HepG2 (cell line): ENCODE results near the gene TRA2B. TPM values are rescaled to one million over a fixed set of nuclear protein-coding genes. Genes with fewer than 3 reads are reported as not detected.
A peak's percentile ranks its signal among the peaks of the same experiment; 100 is the strongest.

Experiments used
- ATAC-seq: fragments of 200-7000 bp; cut with Tn5 transposase; 3 replicates; pipeline ENCODE4 v1.9.1; 2020; ENCODE audit warnings: mild to moderate bottlenecking, moderate library complexity
- BruUV-seq: library from RNA; stranded (reverse); fragments of 400-500 nt; replicated peaks from 2 replicates; lab custom pipeline; 2021; lab: Mats Ljungman, UMichigan
- CTCF ChIA-PET: fragments of 300-600 bp; formaldehyde crosslinking; extraction: SDS; loops from one replicate; lab custom pipeline; 2021; ENCODE audit warnings: low total read pairs, inconsistent platforms, low intra/inter-chr PET ratio; lab: Yijun Ruan, JAX
- POLR2A ChIA-PET: fragments of 350-600 bp; sonication (Branson Sonifier 250); formaldehyde crosslinking; loops from one replicate; lab custom pipeline; 2020; ENCODE audit warnings: antibody characterized with exemption, inconsistent platforms; lab: Yijun Ruan, JAX
- DNase-seq: peaks from one replicate; pipeline ENCODE4 v3.0.0-alpha.2; 2015; ENCODE audit warnings: low spot score
- FAIRE-seq: peaks from 3 replicates; lab custom pipeline; 2011; peaks lifted over from hg19 to GRCh38; lab: Jason Lieb, UNC
- H2AFZ ChIP-seq: one replicate; pipeline ENCODE4 v1.6.1; 2011; ENCODE audit warnings: low read length, inconsistent platforms
- H3K27ac ChIP-seq: fragments of 300-600 bp; 3 replicates; pipeline ENCODE4 v1.8.0; 2011; ENCODE audit warnings: mixed run types, mild to moderate bottlenecking, mixed read lengths, low read length, inconsistent platforms; ENCODE audit not compliant: insufficient read depth; ENCODE audit errors: extremely low read length
- H3K27me3 ChIP-seq, 2 experiments: fragments of 200-600 bp in 1 of 2; 2 replicates in 1 of 2; 3 replicates in 1 of 2; pipeline versions ENCODE4 v1.6.0 to v1.8.0; 2011; ENCODE audit warnings: low read length in 2 of 2, mild to moderate bottlenecking in 2 of 2, moderate library complexity in 2 of 2, inconsistent platforms in 1 of 2; ENCODE audit not compliant: insufficient read depth in 2 of 2, control insufficient read depth in 1 of 2
- H3K36me3 ChIP-seq, 2 experiments: fragments of 200-600 bp in 1 of 2; replicated peaks in 1 of 2; 2 replicates in 1 of 2; 3 replicates in 1 of 2; pipeline versions ENCODE4 v1.5.1 to v1.8.0; 2011; ENCODE audit warnings: low read length in 2 of 2, inconsistent platforms in 1 of 2; ENCODE audit not compliant: insufficient read depth in 2 of 2, control insufficient read depth in 1 of 2
- H3K4me1 ChIP-seq: 2 replicates; pipeline ENCODE4 v1.5.1; 2012; ENCODE audit warnings: low read length, inconsistent platforms; ENCODE audit not compliant: insufficient read depth
- H3K4me2 ChIP-seq: 2 replicates; pipeline ENCODE4 v1.6.0; 2011; ENCODE audit warnings: low read depth, low read length, inconsistent platforms
- H3K4me3 ChIP-seq, 3 experiments: fragments of 200-600 bp in 1 of 3; sonication (generic), shearing (Covaris generic) in 1 of 3; replicated peaks in 1 of 3; 2 replicates each; pipeline ENCODE4 v1.5.1; 2011 to 2016; ENCODE audit warnings: low read length in 3 of 3, inconsistent platforms in 2 of 3, low read depth in 2 of 3, mild to moderate bottlenecking in 2 of 3, control low read depth in 1 of 3, mixed read lengths in 1 of 3; ENCODE audit not compliant: insufficient read depth in 1 of 3
- H3K79me2 ChIP-seq: one replicate; pipeline ENCODE4 v1.6.1; 2011; ENCODE audit warnings: low read length, inconsistent platforms; ENCODE audit not compliant: insufficient read depth
- H3K9ac ChIP-seq: 2 replicates; pipeline ENCODE4 v1.6.0; 2011; ENCODE audit warnings: mild to moderate bottlenecking, low read depth, low read length, inconsistent platforms; ENCODE audit not compliant: insufficient read depth
- H3K9me3 ChIP-seq: 2 replicates; pipeline ENCODE4 v1.5.1; 2012; ENCODE audit warnings: mild to moderate bottlenecking, low read length
- H4K20me1 ChIP-seq: 2 replicates; pipeline ENCODE4 v1.6.0; 2011; ENCODE audit warnings: inconsistent platforms, mild to moderate bottlenecking, low read length, moderate library complexity; ENCODE audit not compliant: insufficient read depth
- AGO2 ChIP-seq: fragments of 200-400 bp; formaldehyde crosslinking; optimal IDR thresholded peaks from 2 replicates; pipeline ENCODE3; 2017; ENCODE audit warnings: mild to moderate bottlenecking, low read depth, low read length, moderate library complexity
- POLR2AphosphoS2 ChIP-seq: IDR thresholded peaks from 2 replicates; pipeline ENCODE4 v1.6.1; 2011; ENCODE audit warnings: low read depth, low read length, improper control_type of control experiment
- POLR2AphosphoS5 ChIP-seq: IDR thresholded peaks from 2 replicates; pipeline ENCODE4 v1.6.1; 2012; ENCODE audit warnings: low read depth, low read length
- RBM22 ChIP-seq: fragments of 200-400 bp; formaldehyde crosslinking; optimal IDR thresholded peaks from 2 replicates; pipeline ENCODE3; 2017; ENCODE audit warnings: mild to moderate bottlenecking, low read length, moderate library complexity
- WGBS: methylation state at CpG from one replicate; pipeline ENCODE4 v1.1.6; 2017; ENCODE audit warnings: low lambda C conversion rate; 5-methylcytosine and 5-hydroxymethylcytosine counted together
- in situ Hi-C: cut with HindIII; loops from 2 replicates; pipeline ENCODE4 v1.10.0; 2017; ENCODE audit warnings: low pct_unique_long_range_greater_than_20kb; ENCODE audit not compliant: extremely low pct_ligation_motif_present
- intact Hi-C: fragments of 100-400 bp; cut with micrococcal nuclease; formaldehyde crosslinking; loops from one replicate; pipeline ENCODE4 v1.10.0; 2022; ENCODE audit not compliant: unreplicated experiment
- polyA plus RNA-seq, 8 experiments: library from polyadenylated mRNA; depleted of rRNA in 3 of 8; stranded (reverse) in 7 of 8; unstranded in 1 of 8; fragments of >200 nt; fragmentation: Illumina TruSeq in 4 of 8; extraction: Trizol in 4 of 8; gene quantifications; 2 replicates each; pipeline versions ENCODE4 v1.2.1 to v1.2.3, GENCODE V29; 2011 to 2016; ENCODE audit warnings: low read depth in 4 of 8, missing spikeins in 1 of 8, mixed read lengths in 1 of 8; ENCODE audit not compliant: insufficient read depth in 1 of 8
- total RNA-seq, 5 experiments: library from RNA; depleted of rRNA; stranded (reverse); fragments of >200 nt; fragmentation: Illumina TruSeq; extraction: Trizol; gene quantifications; 2 replicates each; pipeline ENCODE4 v1.2.3, GENCODE V29; 2016; ENCODE audit warnings: low read depth in 1 of 5
- TF ChIP-seq, protein P1 (sequence below): sonication (generic); formaldehyde crosslinking; IDR thresholded peaks from 2 replicates; pipeline ENCODE4 v1.8.1; 2023; ENCODE audit warnings: mild to moderate bottlenecking, moderate library complexity, missing genetic modification reagents
- TF ChIP-seq, protein P2 (sequence below): sonication (generic); formaldehyde crosslinking; IDR thresholded peaks from 2 replicates; pipeline ENCODE4 v1.5.0; 2020; ENCODE audit warnings: mild to moderate bottlenecking, missing genetic modification reagents

The TRA2B gene
- total and polyA plus RNA-seq, 2 of the 13 experiments (the other 11 are each of a cell fraction or from before 2014, with no cell fraction given) = 105 to 241 TPM

DNA sequence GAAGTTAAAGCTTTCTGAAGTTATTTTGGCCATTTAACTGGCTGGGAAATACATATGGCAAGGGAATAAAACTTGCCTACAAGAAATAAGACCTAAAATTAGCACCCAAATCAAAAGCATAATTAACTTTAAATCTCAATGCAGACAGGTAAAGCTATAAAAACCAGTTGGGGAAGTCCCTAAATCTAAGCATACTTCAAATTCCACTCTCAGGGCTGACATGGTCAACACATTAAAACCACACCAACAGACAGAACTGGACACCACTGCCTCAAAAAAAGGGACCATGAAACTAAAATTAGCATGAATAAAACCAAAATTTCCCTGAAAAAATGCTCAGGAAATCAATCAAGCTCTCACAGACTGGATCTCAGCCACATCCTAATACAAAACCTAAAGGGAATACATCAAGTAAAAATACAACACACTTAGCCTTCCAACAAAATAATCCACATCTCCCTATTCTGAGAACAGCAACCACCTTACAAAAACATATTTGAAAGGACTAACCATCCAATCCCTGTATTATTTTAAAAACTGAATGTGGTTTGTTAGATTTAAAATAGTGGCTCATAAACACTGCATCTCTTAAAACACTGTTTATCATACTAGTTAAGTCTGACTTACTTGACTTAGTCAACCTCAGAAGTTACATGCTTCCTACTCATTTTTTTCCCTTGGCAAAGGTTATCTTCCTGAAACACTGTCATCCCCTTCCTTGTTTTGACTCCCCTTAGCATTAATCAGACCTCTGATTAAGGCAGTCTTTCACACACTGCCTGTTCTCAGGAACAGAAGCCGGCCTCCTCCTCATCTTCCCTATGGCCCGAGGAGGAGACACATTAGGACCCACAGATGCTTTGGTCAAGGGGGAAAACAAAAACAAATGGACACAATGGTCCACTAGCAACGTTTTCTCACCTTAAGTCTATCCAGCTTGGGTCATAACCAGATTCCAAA is 8.3 kb downstream of the TRA2B start:
- intact Hi-C loops = no loop called here

More for the DNA sequence above, 8.3 kb downstream of the TRA2B start:
- ChIA-PET CTCF (no interaction called here), POLR2A (interaction anchor here (3.3 kb wide), 1 partner anchor 8 kb away, joined by 29 read pairs; the partner anchor contains the start of gene TRA2B)
- TF ChIP-seq, protein P1, sequence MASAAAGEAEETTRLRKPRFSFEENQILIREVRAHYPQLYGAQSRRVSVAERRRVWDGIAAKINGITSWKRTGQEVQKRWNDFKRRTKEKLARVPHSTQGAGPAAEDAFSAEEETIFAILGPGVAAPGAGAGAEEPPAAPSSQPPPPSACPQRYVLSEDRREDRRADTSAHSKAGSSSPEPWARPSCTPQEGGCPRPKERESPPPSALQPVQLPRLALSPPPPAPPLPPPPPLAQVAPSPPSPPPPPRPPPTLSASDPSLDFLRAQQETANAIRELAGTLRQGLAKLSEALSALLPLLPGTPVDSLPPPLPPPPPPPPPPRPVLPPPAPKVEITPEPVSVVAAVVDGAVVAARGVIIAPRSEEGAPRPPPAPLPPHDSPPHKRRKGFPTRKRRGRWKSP (CRISPR knock-in tag) = no peak
- TF ChIP-seq POLR2AphosphoS5 (0 out of 2 replicates have a peak, but pooled peaks have one; percentile 7), RBM22 (peak; percentile 94), AGO2 (peak; percentile 39), POLR2AphosphoS2 (peak; percentile 73)
- TF ChIP-seq, protein P2, sequence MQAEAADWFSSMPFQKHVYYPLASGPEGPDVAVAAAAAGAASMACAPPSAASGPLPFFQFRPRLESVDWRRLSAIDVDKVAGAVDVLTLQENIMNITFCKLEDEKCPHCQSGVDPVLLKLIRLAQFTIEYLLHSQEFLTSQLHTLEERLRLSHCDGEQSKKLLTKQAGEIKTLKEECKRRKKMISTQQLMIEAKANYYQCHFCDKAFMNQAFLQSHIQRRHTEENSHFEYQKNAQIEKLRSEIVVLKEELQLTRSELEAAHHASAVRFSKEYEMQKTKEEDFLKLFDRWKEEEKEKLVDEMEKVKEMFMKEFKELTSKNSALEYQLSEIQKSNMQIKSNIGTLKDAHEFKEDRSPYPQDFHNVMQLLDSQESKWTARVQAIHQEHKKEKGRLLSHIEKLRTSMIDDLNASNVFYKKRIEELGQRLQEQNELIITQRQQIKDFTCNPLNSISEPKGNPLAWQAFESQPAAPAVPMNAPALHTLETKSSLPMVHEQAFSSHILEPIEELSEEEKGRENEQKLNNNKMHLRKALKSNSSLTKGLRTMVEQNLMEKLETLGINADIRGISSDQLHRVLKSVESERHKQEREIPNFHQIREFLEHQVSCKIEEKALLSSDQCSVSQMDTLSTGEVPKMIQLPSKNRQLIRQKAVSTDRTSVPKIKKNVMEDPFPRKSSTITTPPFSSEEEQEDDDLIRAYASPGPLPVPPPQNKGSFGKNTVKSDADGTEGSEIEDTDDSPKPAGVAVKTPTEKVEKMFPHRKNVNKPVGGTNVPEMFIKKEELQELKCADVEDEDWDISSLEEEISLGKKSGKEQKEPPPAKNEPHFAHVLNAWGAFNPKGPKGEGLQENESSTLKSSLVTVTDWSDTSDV (CRISPR knock-in tag) = no peak
- ATAC-seq = peak; percentile 11
- H3K36me3 ChIP-seq = peaks cover 12 to 63% of the 10 kb centered on the region in 2 experiments
- no peak overlapping the region for H2AFZ ChIP-seq
- peaks cover 100% of the 10 kb centered on the region for H4K20me1 ChIP-seq
- H3K4me2 ChIP-seq = peak overlapping the region; percentile 73
- H3K79me2 ChIP-seq = peaks cover 100% of the 10 kb centered on the region
- WGBS = 14% methylated on average over 3 of the region's 3 CpGs
- no TSS peak for BruUV-seq
- no peak for DNase-seq
- peaks cover 91% of the 10 kb centered on the region for H3K4me1 ChIP-seq
- FAIRE-seq = no peak
- in situ Hi-C loops = no loop called here
- peak overlapping the region in 2 of 3 experiments; percentile 25 to 42; a peak in 3 of 6 replicates for H3K4me3 ChIP-seq
- H3K9ac ChIP-seq = no peak overlapping the region
- H3K9me3 ChIP-seq = no peaks in the 10 kb centered on the region
- no peaks in the 10 kb centered on the region for H3K27me3 ChIP-seq
- H3K27ac ChIP-seq = no peak overlapping the region
